HG03460 (cell line): ENCODE measurements around the gene CSNK2B.

Experiments
- ATAC-seq: cut with Tn5 transposase; IDR thresholded peaks from one replicate; pipeline ENCODE4 v1.9.1; 2021; ENCODE audit not compliant: unreplicated experiment

Gene CSNK2B

GRCh38 chr6:31665501-31666336 is at the start of gene CSNK2B:
CSNK2B (plus strand) TSS chr6:31666080; CDS start chr6:31666832, 752 bp downstream.
- peak; percentile 72 for ATAC-seq

- ATAC-seq: no peak
Observed at GRCh38 chr6:31617010-31617409, 48.9 kb upstream of the CSNK2B start.

GRCh38 chr6:31619805-31620585 is 45.9 kb upstream of the CSNK2B start:
- ATAC-seq: peak; percentile 73

- ATAC-seq: peak; percentile 42
Observed at GRCh38 chr6:31620586-31621319, 45.1 kb upstream of the CSNK2B start, which contains the start of gene PRRC2A. PRRC2A (plus strand) TSS chr6:31620715; CDS start chr6:31622790, 2,075 bp downstream.

- no peak for ATAC-seq
Observed at GRCh38 chr6:31621320-31621939, 44.5 kb upstream of the CSNK2B start.

GRCh38 chr6:31621991-31622390 is 43.9 kb upstream of the CSNK2B start:
- no peak for ATAC-seq

GRCh38 chr6:31622684-31623091 is 43.2 kb upstream of the CSNK2B start:
- no peak for ATAC-seq

GRCh38 chr6:31624070-31624469 is 41.8 kb upstream of the CSNK2B start:
- ATAC-seq: no peak

- ATAC-seq: no peak
Observed at GRCh38 chr6:31626952-31627351, 38.9 kb upstream of the CSNK2B start.

- ATAC-seq: no peak
Observed at GRCh38 chr6:31627690-31628287, 38.1 kb upstream of the CSNK2B start.

GRCh38 chr6:31629014-31629413 is 36.9 kb upstream of the CSNK2B start:
- no peak for ATAC-seq

GRCh38 chr6:31630177-31630934 is 35.5 kb upstream of the CSNK2B start:
- no peak for ATAC-seq

GRCh38 chr6:31631209-31631608 is 34.7 kb upstream of the CSNK2B start:
- ATAC-seq: no peak

GRCh38 chr6:31631681-31632278 is 34.1 kb upstream of the CSNK2B start:
- no peak for ATAC-seq

- no peak for ATAC-seq
Observed at GRCh38 chr6:31632279-31632946, 33.5 kb upstream of the CSNK2B start.

- no peak for ATAC-seq
Observed at GRCh38 chr6:31633447-31633846, 32.4 kb upstream of the CSNK2B start.

- ATAC-seq: no peak
Observed at GRCh38 chr6:31634131-31634530, 31.7 kb upstream of the CSNK2B start.

GRCh38 chr6:31634969-31635575 is 30.8 kb upstream of the CSNK2B start:
- no peak for ATAC-seq
